Left renal pelvis (tissue), 4 donors: Measurements from ENCODE around the gene AP1S1. TPM values are rescaled to one million over a fixed set of nuclear protein-coding genes. Genes with fewer than 3 reads are reported as not detected.
"Not testable (repeated sequence)": the region's sequence is repeated elsewhere in the genome, so short reads cannot be mapped to it uniquely, and the experiment has no call there.

Experiments used
- DNase-seq, 4 donors: peaks; one replicate each; pipeline ENCODE4 v3.0.0-alpha.2; 2013; ENCODE audit warnings: low read depth in 4 of 4, low spot score in 3 of 4
- polyA plus RNA-seq, 4 donors: library from polyadenylated mRNA; unstranded; fragments of 120-200 nt; gene quantifications; one replicate each; pipeline ENCODE4 v1.2.1, GENCODE V29; 2013; ENCODE audit not compliant: insufficient read length in 4 of 4

Gene AP1S1
- polyA plus RNA-seq = 10 to 100 TPM; 40.2 to 80.3 (median 71.7) TPM

DNA sequence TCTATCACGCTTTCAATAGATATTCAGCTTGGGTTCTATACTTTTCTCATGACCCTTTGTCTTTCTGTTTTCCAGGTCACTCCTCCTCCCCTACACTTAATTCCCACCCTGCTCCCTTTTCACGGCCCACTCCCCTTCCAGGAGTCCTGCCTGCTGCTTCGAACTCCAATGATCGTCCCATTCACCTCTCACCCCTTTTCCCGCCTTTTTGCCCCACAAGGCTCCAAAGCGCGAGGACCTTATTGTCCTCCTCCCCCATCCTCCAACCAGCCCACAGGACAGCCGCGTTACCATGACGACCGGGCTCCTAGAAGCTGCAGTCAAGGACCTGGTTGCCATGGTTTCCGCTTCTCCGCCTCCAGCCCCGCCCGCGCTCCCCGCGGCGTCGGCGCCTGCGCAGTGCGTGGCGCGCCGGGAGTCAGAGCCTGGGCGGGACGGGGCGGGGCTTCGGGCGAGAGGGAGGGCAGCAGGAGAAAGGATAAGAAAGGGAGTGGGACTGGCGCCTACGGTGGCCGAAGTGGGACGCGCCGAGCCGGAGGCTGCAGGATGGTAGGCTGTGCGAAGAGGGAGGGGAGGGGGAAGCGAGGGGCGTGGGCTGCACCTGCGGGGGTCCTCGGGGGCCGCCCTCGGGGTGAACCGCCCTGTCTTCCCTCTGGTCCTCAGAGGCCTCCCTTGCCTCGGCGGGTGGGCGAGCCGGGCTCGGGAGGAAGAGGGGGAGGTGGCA is at the start of gene AP1S1:
Gene AP1S1, plus strand, starts transcription at position 508 of the 724 bp plus-strand sequence. Its CDS starts 39 bp downstream, at position 547.
- DNase-seq = peak; percentile 75 to 90 (median 86)

DNA sequence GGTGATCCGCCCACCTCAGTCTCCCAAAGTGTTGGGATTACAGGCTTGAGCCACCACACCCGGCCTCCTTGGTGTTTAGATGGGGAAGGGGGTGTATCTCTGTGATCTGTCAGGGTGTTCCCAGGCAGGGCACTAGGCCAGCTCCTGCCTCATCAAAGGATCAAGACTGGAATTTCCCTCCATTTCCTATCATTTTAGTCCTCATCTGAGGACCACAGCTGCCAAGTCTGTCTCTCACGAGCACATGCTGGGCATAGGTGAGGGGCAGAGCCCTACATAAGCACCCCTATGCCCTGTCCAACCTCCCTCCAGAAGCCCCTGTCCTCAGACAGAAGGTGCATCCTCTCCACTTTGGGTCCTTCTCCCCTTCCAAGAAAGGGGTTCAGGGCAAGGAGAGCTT is 49.5 kb upstream of the AP1S1 start:
- no peak for DNase-seq

DNA sequence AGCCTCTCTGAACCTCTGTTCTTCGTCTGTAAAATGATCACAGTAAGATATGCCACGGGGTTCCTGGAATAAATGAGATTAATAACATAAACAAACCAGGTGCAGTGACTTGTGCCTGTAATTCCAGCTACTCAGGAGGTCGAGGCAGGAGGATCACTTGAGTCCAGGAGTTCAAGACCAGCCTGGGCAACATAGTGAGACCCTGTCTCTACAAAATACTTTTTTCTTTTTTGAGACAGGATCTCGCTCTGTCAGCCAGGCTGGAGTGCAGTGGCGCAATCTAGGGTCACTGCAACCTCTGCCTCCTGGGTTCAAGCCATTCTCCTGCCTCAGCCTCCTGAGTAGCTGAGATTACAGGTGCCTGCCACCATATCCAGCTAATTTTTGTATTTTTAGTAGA is 49.0 kb upstream of the AP1S1 start:
- not testable (repeated sequence) for DNase-seq

DNA sequence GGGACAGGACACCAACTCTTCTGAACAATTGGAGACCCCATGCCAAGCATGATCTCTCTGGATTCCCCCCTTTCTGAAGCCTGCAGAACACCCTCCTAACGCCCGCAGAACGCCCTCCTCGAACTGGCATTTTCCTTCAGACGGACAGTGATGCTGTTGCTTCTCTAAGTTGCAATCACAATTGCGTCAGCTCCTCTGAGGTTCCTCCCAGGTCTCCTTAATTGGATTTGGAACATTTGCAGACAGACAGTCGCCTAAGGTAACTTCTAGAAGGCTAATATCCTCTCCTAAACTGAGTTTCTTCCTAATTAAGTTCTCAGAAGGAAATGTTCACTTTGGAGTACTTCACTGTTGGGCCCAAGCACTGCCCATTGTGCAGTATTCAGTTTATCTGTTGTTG is 47.9 kb upstream of the AP1S1 start:
- DNase-seq = no peak

DNA sequence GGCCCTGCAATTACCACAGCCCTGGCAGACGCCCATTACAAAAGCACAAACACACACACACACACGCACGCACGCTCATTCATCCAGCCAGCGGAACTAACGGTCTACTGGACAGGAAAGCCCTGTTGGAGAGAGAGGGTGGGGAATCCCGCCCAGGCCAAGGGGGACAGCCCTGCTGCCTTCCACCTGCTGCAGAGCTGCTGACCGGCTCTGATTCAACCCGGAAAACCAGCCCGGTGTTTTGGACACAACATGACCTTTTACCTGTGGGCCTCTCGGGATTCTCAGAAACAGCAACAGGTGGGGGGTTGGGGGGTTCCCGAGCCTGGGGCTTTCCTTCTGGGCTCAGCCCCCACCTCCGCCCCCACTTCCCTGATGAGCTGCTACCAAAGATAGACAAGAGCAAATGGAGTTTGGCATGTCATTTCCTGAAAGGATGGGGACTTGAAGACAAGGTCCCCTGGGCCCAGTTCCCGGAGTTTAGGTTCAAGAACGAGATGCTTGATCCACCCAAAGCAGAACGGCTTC is 45.9 kb upstream of the AP1S1 start:
- DNase-seq = peak in 1 of 4 donors; percentile 21

DNA sequence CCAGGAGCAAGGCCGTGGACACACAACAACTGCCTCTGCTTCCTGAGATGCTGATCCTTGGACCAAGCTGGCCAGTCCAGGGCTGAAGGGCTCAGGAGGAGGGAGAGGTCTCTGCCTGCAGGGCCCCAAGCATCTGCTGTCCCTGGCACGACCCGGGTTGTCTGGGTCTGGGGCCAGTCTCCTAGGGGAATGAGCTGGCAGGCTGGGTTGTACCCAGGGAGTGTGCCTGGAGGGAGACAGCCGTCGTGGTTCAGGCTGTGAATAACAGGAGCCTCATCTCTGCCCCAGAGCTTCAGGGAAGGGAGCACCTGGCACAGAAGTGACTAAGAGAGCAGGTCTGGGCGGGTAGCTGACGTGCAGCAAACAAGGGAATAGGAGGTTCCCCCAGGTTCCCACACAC is 45.3 kb upstream of the AP1S1 start:
- DNase-seq = no peak

DNA sequence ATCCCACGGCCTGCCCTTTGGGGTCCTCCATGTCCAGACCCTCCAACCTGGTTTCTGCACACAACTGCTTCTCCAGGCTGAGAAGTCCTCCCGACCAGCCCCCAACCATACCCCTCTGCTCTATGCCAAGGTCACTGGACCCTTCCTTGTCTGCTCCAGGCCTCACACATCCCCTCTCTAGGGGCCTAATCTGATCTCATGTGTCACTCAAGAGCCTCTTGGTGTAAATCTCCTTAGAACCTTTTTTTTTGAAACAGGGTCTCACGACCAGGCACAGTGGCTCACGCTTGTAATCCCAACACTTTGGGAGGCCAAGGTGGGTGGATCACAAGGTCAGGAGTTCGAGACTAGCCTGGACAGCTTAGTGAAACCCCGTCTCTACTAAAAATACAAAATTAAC is 44.9 kb upstream of the AP1S1 start:
- no peak for DNase-seq

DNA sequence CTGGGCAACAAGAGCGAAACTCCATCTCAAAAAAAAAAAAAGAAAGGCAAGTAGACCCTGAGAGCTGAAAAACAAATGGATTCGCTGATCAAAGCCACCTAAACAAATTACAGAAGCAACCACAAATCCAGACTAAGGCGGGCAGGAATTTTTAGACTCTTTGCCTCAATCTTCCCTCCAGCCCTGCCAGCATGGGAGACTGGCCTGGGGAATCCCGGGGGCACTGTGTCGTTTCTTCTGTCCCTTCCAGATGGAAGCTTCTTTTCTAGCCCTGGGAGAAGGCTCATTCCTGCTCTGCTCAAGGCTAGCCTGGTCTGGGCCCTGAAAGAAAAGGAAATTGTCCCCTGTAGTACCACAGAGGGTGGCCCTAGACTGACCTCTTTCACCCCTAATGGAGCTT is 43.0 kb upstream of the AP1S1 start:
- DNase-seq = no peak

DNA sequence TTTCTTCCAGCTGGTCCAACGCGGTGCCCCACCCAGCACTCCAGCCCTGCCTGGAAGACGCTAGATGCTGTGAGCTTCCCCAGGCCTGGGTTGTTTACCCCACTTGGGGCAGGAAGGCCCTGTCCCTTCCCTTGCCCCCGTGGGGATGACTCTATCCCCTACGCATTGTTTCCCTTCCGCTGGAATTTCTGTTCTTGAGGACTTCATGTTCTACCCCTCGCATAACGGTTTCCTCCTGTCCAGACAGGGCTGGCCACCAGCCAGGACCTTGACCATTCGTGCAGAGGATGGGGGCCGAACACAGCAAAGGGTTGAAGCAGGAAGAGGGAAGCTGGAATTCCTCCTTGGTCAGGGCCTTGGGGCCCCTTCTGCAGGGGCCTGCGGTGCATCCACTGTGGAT is 42.0 kb upstream of the AP1S1 start:
- no peak for DNase-seq

DNA sequence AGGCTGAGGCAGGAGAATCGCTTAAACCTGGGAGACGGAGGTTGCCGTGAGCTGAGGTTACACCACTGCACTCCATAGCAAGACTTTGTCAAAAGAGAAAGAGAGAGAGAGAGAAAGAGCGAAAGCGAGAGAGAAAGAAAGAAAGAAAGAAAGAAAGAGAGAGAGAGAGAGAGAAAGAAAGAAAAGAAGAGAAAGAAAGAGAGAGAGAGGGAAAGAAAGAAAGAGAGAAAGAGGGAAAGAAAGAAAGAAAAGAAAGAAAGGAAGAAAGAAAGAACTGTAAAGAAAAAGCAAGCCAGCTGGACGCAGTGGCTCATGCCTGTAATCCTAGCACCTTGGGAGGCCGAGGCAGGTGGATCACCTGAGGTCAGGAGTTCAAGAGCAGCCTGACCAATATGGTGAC is 41.1 kb upstream of the AP1S1 start:
- DNase-seq = not testable (repeated sequence)

DNA sequence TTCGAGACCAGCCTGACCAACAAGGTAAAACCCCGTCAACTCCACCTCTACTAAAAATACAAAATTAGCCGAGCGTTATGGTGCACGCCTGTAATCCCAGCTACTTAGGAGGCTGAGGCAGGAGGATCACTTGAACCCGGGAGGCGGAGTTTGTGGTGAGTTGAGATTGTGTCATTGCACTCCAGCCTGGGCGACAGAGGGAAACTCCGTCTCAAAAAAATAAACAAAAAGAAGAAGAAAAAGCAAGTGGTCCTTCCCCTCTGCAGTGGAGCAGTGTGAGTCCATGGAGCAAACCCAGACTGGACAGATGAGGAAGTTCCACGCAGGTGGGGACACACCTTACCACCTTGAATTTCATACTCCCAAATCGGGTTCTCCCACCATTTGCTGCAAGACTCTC is 40.4 kb upstream of the AP1S1 start:
- no peak for DNase-seq

DNA sequence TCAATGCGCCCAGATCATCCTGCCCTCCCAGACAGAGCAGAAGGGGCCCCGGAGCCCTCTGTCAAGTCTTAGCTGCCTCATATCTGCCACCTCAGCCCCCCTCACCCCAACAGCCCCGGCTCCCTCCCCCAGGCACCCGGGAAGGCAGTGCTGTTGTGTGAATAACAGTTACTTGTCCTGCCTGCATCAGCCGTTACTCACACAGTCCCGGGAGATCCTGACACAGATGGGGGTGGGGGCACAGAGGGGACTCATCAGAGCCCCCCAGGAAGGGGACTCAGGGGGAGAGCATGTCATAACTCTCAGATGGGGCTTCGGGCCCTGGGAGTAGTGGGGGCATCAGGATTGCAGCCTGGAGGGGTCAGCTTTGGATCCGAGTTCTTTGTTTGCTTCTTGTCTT is 39.8 kb upstream of the AP1S1 start:
- DNase-seq = no peak

DNA sequence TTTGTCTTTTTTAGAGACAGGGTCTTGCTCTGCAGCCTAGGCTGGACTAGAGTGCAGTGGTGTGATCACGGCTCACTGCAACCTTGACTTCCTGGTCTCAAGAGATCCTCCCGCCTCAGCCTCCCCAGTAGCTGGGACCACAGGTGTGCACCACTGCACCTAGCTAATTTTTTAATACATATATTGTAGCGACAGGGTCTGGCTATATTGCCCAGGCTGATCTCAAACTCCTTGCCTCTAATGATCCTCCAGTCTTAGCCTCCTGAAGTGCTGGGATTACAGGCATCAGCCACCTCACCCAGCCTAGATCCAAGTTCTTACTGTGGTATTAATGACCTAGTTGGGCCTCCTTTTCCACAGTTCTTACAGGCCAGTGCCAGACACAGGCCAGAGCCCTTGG is 39.1 kb upstream of the AP1S1 start:
- no peak for DNase-seq

DNA sequence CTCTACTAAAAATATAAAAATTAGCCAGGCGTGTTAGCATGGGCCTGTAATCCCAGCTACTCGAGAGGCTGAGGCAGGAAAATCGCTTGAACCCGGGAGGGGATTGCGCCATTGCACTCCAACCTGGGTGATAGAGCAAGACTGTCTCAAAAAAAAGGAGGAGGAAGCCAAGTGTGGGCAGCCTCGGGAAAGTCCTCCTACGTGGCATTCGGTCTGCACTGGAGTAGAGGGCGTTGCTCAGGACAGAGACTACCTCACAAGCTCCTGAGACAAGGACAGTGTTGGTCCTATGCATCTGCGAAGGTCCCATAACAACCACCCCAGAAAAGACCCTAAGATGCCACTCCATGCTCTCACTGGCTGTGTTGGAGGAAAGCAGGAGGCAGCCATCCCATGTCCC is 37.4 kb upstream of the AP1S1 start:
- DNase-seq = no peak

DNA sequence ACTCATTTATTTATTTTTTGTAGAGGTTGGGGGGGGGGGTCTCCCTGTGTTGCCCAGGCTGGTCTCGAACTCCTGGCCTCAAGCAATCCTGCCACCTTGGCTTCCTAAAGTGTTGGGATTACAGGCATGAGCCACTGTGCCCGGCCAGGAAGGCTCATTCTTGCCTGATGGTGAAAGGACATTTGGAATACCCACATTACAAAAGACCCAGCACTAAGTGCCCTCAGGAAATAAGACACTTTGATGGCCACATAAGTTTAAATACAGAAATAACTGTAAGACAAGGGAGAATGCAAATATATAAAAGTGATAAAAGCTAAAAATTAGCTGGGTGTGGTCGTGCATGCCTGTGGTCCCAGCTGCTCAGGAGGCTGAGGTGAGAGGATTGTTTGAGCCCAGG is 35.4 kb upstream of the AP1S1 start:
- DNase-seq = no peak

DNA sequence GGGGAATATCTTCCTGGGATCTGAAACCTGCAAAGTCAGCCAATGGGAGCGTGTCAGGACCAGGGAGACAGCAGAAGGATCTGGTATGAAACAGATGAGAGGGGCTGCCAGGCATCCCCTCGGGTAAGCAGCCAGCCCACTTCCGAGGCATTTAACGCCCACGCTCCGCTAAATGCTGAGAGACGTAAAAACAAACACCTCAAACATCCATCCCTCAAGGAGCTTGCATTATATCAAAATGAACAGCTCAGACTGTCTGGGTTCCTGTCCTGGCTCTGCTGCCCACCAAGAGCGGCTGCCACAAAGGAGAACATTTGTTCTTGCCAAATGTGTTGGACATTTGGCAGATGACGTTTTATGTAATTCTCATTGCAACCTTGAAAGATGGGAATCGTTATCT is 34.4 kb upstream of the AP1S1 start:
- DNase-seq = no peak

DNA sequence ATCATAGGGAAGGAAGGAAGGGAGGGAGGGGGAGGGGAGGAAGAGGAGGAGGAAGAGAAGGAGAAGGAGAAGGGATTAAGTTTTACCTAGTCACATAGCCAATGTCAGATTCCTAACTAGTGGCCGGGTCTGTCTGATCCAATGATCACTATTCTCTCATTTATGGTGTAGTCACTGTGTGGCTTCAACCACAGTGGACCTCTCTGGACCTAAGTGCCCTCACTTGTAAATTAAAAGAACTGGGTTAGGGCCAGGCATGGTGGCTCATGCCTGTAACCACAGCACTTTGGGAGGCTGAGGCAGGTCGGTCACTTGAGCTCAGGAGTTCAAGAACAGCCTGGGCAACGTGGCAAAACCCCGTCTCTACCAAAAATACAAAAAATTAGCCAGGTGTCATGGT is 34.0 kb upstream of the AP1S1 start:
- DNase-seq = no peak

DNA sequence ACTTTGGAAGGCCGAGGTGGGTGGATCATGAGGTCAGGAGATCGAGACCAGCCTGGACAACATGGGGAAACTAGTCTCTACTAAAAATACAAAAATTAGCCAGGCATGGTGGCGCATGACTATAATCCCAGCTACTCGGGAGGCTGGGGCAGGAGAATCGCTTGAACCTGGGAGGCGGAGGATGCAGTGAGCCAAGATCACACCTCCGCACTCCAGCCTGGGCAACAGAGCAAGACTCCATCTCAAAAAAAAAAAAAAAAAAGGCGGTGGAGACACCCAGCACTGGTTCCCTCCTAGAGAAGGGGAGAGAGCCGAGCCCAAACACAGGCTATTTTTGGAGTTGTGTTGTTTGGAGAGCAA is 32.7 kb upstream of the AP1S1 start:
- not testable (repeated sequence) for DNase-seq

DNA sequence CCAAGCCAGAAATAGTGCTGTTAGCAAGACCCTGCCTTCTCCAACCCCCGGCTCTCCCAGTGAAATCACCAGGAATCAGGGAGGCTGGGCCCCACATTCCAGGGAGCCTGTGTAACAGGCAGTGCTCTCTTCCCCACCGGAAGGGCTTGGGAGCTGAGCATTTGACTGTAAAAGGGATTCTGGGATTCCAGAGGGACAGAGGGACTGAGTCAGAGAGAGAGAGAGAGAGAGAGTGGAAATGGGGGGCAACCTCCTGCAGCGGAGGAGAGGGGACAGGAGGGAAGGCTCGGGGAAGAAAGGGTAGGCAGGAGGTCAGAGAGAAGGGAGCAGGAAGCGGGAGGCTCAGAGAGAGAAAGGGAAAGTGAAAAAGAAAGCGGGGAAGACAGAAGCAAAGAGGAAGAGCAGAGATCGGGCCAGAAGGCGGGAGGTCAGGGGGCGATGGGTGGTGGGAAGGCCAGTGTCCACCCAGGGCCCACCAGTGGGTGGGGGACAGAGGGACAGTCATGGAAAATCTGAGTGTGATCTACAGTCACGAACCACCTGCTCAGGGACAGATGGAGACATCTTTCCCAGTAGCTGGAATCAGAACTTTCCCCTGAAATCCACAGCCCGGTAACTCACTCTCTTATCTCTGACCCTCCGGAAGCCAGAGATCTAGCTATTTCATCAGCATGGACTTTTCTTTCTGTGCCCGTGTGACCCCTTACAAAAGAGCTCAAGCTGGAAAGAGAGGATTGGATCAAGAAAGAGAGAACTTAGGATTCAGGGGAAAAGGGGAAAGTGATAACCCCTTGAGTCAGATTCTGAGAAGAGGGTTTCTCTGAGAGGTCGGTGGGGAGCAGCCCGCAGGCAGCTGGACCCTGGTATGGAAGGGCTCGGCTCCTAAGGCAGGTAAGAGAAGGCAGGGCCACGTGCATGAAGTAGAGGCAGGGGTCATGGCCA is 32.0 kb upstream of the AP1S1 start:
- DNase-seq = peak in 3 of 4 donors; percentile 74 to 85 (median 76)

DNA sequence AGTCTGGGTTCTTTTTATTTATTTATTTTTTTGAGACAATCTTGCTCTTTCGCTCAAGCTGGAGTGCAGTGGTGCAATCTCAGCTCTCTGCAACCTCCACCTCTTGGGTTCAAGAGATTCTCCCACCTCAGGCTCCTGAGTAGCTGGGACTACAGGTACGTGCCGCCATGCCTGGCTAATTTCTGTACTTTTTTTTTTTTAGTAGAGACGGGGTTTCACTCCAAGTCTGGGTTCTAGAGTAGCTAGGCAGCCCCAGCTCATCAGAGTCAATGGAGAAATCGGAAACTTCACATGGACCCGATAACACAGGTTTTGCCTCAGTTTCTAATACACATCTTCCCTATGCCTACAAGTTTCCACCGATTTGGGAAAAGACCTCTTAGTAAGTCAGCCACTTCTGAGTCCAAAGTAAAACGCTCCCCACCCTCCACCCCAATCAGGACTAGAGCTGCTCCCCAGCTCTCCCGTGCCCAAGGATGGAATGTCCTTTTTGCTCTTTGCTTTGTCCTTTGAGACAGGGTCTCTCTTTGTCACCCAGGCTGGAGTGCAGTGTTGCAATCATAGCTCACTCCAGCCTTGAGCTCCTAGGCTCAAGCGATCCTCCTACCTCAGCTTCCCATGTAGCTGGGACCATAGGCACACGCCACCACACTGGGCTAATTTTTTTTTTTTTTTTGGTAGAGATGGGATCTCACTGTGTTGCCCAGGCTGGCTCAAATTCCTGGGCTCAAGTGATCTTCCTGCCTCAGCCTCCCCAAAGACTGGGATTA is 31.2 kb upstream of the AP1S1 start:
- no peak for DNase-seq

DNA sequence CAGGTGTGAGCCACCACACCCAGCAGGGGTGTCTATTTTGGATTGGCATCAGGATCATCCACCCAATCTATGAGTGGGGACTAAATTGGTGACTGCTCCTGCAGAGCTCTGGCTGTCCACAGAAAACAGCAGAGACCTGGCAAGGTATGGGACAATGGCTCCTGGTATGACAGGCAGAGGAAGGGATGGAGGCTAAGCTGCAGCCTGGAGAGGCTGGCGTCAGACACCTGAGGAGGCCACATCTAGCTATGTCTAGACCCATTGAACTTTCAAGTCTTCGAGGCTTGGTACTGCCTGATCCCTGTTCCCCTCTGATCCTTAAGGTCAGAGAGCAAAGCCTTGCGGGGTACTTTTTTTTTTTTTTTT is 30.6 kb upstream of the AP1S1 start:
- DNase-seq = no peak
